Mononuclear cell (primary cell): ENCODE results near the gene MAP3K5. TPM values are rescaled to one million over a fixed set of nuclear protein-coding genes. Genes with fewer than 3 reads are reported as not detected.

Experiments
- H3K27me3 ChIP-seq: 2 replicates; pipeline ENCODE4 v1.6.0; 2011; ENCODE audit warnings: low read length, control low read depth; ENCODE audit not compliant: insufficient read depth
- H3K4me1 ChIP-seq: 2 replicates; pipeline ENCODE4 v1.5.1; 2011; ENCODE audit warnings: mild to moderate bottlenecking, low read length, control low read depth; ENCODE audit not compliant: insufficient read depth
- H3K4me3 ChIP-seq: 2 replicates; pipeline ENCODE4 v1.5.1; 2011; ENCODE audit warnings: mild to moderate bottlenecking, low read length, moderate library complexity
- H3K9me3 ChIP-seq: 2 replicates; pipeline ENCODE4 v1.5.1; 2011; ENCODE audit warnings: low read depth, mild to moderate bottlenecking, control low read depth, low read length
- total RNA-seq: library from RNA; depleted of rRNA; stranded (reverse); fragments of >200 nt; gene quantifications from one replicate; pipeline ENCODE4 v1.2.3, GENCODE V29; 2012

The MAP3K5 gene
- total RNA-seq, 1 donor = 27.8 TPM

- Histone ChIP-seq H3K4me1 (no peaks in the 10 kb centered on the region), H3K9me3 (no peaks in the 10 kb centered on the region), H3K4me3 (no peak overlapping the region), H3K27me3 (no peaks in the 10 kb centered on the region)
These were observed 152.0 kb downstream of the MAP3K5 start for GRCh38 chr6:136640132-136640915.

- Histone ChIP-seq H3K4me1 (no peaks in the 10 kb centered on the region), H3K4me3 (no peak overlapping the region), H3K27me3 (no peaks in the 10 kb centered on the region), H3K9me3 (no peaks in the 10 kb centered on the region)
These were observed 152.6 kb downstream of the MAP3K5 start for GRCh38 chr6:136639702-136640101.

GRCh38 chr6:136635615-136636014 is 156.7 kb downstream of the MAP3K5 start:
- Histone ChIP-seq H3K27me3 (no peaks in the 10 kb centered on the region), H3K4me1 (no peaks in the 10 kb centered on the region), H3K4me3 (no peak overlapping the region), H3K9me3 (no peaks in the 10 kb centered on the region)

GRCh38 chr6:136633355-136633754 is 158.9 kb downstream of the MAP3K5 start:
- Histone ChIP-seq H3K9me3 (no peaks in the 10 kb centered on the region), H3K4me3 (no peak overlapping the region), H3K27me3 (no peaks in the 10 kb centered on the region), H3K4me1 (no peaks in the 10 kb centered on the region)

GRCh38 chr6:136628996-136629395 is 163.3 kb downstream of the MAP3K5 start:
- Histone ChIP-seq H3K4me3 (no peak overlapping the region), H3K9me3 (no peaks in the 10 kb centered on the region), H3K27me3 (no peaks in the 10 kb centered on the region), H3K4me1 (no peaks in the 10 kb centered on the region)

- H3K27me3 ChIP-seq = no peaks in the 10 kb centered on the region
- no peaks in the 10 kb centered on the region for H3K4me1 ChIP-seq
- no peaks in the 10 kb centered on the region for H3K9me3 ChIP-seq
- H3K4me3 ChIP-seq = no peak overlapping the region
These were observed 165.1 kb downstream of the MAP3K5 start for GRCh38 chr6:136627191-136627590.

- Histone ChIP-seq H3K4me1 (no peaks in the 10 kb centered on the region), H3K27me3 (no peaks in the 10 kb centered on the region), H3K9me3 (no peaks in the 10 kb centered on the region), H3K4me3 (no peak overlapping the region)
These were observed 167.0 kb downstream of the MAP3K5 start for GRCh38 chr6:136625293-136625692.

GRCh38 chr6:136624347-136624746 is 167.9 kb downstream of the MAP3K5 start:
- H3K9me3 ChIP-seq = no peaks in the 10 kb centered on the region
- H3K4me3 ChIP-seq = no peak overlapping the region
- H3K4me1 ChIP-seq = no peaks in the 10 kb centered on the region
- no peaks in the 10 kb centered on the region for H3K27me3 ChIP-seq

- H3K27me3 ChIP-seq = no peaks in the 10 kb centered on the region
- H3K4me1 ChIP-seq = no peaks in the 10 kb centered on the region
- H3K4me3 ChIP-seq = no peak overlapping the region
- H3K9me3 ChIP-seq = no peaks in the 10 kb centered on the region
These were observed 174.2 kb downstream of the MAP3K5 start for GRCh38 chr6:136618086-136618485.

GRCh38 chr6:136616527-136616926 is 175.8 kb downstream of the MAP3K5 start:
- H3K27me3 ChIP-seq = no peaks in the 10 kb centered on the region
- no peaks in the 10 kb centered on the region for H3K4me1 ChIP-seq
- H3K9me3 ChIP-seq = no peaks in the 10 kb centered on the region
- no peak overlapping the region for H3K4me3 ChIP-seq

GRCh38 chr6:136614994-136615393 is 177.3 kb downstream of the MAP3K5 start:
- Histone ChIP-seq H3K27me3 (no peaks in the 10 kb centered on the region), H3K4me3 (no peak overlapping the region), H3K4me1 (peaks cover 7% of the 10 kb centered on the region), H3K9me3 (no peaks in the 10 kb centered on the region)

GRCh38 chr6:136614350-136614749 is 177.9 kb downstream of the MAP3K5 start:
- Histone ChIP-seq H3K27me3 (no peaks in the 10 kb centered on the region), H3K4me3 (no peak overlapping the region), H3K9me3 (no peaks in the 10 kb centered on the region), H3K4me1 (peaks cover 13% of the 10 kb centered on the region)

GRCh38 chr6:136613477-136613876 is 178.8 kb downstream of the MAP3K5 start:
- no peaks in the 10 kb centered on the region for H3K9me3 ChIP-seq
- peaks cover 17% of the 10 kb centered on the region for H3K4me1 ChIP-seq
- no peak overlapping the region for H3K4me3 ChIP-seq
- H3K27me3 ChIP-seq = no peaks in the 10 kb centered on the region

- Histone ChIP-seq H3K9me3 (no peaks in the 10 kb centered on the region), H3K4me3 (no peak overlapping the region), H3K27me3 (no peaks in the 10 kb centered on the region), H3K4me1 (peaks cover 17% of the 10 kb centered on the region)
These were observed 179.4 kb downstream of the MAP3K5 start for GRCh38 chr6:136612666-136613389.

- no peaks in the 10 kb centered on the region for H3K9me3 ChIP-seq
- peaks cover 17% of the 10 kb centered on the region for H3K4me1 ChIP-seq
- H3K4me3 ChIP-seq = no peak overlapping the region
- H3K27me3 ChIP-seq = no peaks in the 10 kb centered on the region
These were observed 180.5 kb downstream of the MAP3K5 start for GRCh38 chr6:136611746-136612145.

- H3K4me1 ChIP-seq = peaks cover 17% of the 10 kb centered on the region
- H3K9me3 ChIP-seq = no peaks in the 10 kb centered on the region
- H3K27me3 ChIP-seq = no peaks in the 10 kb centered on the region
- no peak overlapping the region for H3K4me3 ChIP-seq
These were observed 181.1 kb downstream of the MAP3K5 start for GRCh38 chr6:136611133-136611532.
